ENCODE results near the gene CEMIP2.

The CEMIP2 gene

DNA sequence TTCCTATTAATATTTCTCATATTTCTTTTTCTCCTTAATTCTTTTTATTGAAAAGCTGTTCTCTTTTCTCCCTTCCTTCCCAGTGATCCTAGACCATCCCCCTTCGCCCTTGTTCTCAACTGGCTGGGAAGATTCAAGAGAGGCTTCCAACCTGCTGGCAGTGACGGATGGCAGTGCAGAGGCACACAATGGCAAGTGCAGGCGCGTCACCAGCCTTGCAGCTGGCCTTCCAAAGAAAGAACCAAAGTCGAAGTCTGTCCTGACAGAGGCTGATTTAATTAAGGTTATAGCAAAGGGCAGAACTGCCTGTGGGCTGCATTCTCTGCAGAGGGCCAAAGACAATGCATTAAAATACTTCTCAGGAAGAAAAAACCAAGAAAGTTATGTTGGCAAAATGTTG is 7.4 kb downstream of the CEMIP2 start:
- POLR2A ChIA-PET = interaction anchor here (1.2 kb wide), 1 partner anchor 10 kb away, joined by 6 read pairs; no protein-coding TSS in a partner anchor
- no peak for DNase-seq
- H3K27me3 ChIP-seq (replicated peaks in 2 of 5; ENCODE audit: control insufficient read depth in 4 of 5, insufficient read depth in 5 of 5, low read length in 4 of 5) = no peaks in the 10 kb centered on the region
- WGBS (ENCODE audit: insufficient coverage) = 94% methylated on average over 5 of the region's 5 CpGs
- no peaks in the 10 kb centered on the region for H3K36me3 ChIP-seq (ENCODE audit: control insufficient read depth in 4 of 4, insufficient read depth in 4 of 4, low read length in 3 of 4)
- no peak overlapping the region for H3K4me3 ChIP-seq (ENCODE audit: control insufficient read depth in 1 of 7, extremely low read depth in 1 of 7, insufficient read depth in 4 of 7, low read depth in 2 of 7, low read length in 6 of 7)
- peaks cover 9 to 43% (median 21%) of the 10 kb centered on the region in 4 experiments for H3K4me1 ChIP-seq (ENCODE audit: control extremely low read depth in 1 of 4, control insufficient read depth in 4 of 4, insufficient read depth in 4 of 4, low read length in 3 of 4)
- no peaks in the 10 kb centered on the region for H3K9me3 ChIP-seq (ENCODE audit: control extremely low read depth in 1 of 5, control insufficient read depth in 4 of 5, insufficient read depth in 2 of 5, low read depth in 1 of 5, low read length in 4 of 5)
- no peak overlapping the region for H3K27ac ChIP-seq (ENCODE audit: insufficient read depth in 1 of 2, low read depth in 1 of 2, low read length in 2 of 2, poor library complexity in 1 of 2, severe bottlenecking in 2 of 2)
- CTCF ChIA-PET = interaction anchor here (1.1 to 1.3 kb wide), 2 partner anchors 9 to 43 kb away, joined by 3 read pairs; no protein-coding TSS in a partner anchor

DNA sequence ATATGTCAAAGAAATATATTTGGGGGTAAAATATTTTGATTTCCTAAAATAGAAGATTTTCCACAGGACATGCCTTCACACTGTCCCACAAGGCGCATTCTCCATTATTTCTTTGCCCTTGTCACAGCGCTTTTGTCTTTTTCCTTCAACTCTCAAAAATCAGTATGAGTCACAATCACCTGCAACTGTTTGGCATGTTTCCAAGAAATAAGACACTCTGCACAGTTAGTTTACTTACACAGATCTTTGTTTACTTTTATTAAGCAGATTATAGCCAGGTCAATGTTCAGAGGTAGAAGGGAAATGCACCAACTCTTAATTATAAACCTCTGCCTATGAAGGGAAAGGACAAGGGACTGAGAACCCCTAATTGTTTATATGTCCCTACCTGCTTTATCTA is 9.5 kb downstream of the CEMIP2 start:
- 100% methylated on average over 2 of the region's 2 CpGs for WGBS (ENCODE audit: insufficient coverage)
- Histone ChIP-seq H3K4me3 (ENCODE audit: control insufficient read depth in 1 of 7, extremely low read depth in 1 of 7, insufficient read depth in 4 of 7, low read depth in 2 of 7, low read length in 6 of 7) (no peak overlapping the region), H3K9me3 (ENCODE audit: control extremely low read depth in 1 of 5, control insufficient read depth in 4 of 5, insufficient read depth in 2 of 5, low read depth in 1 of 5, low read length in 4 of 5) (no peaks in the 10 kb centered on the region), H3K27me3 (replicated peaks in 2 of 5; ENCODE audit: control insufficient read depth in 4 of 5, insufficient read depth in 5 of 5, low read length in 4 of 5) (no peaks in the 10 kb centered on the region), H3K4me1 (ENCODE audit: control extremely low read depth in 1 of 4, control insufficient read depth in 4 of 4, insufficient read depth in 4 of 4, low read length in 3 of 4) (peaks cover 2 to 23% (median 11%) of the 10 kb centered on the region in 4 experiments), H3K36me3 (ENCODE audit: control insufficient read depth in 4 of 4, insufficient read depth in 4 of 4, low read length in 3 of 4) (no peaks in the 10 kb centered on the region), H3K27ac (ENCODE audit: insufficient read depth in 1 of 2, low read depth in 1 of 2, low read length in 2 of 2, poor library complexity in 1 of 2, severe bottlenecking in 2 of 2) (no peak overlapping the region)
- ChIA-PET CTCF (no interaction called here), POLR2A (no interaction called here)
- peak in 2 of 3 donors; percentile 53 to 66 for DNase-seq

DNA sequence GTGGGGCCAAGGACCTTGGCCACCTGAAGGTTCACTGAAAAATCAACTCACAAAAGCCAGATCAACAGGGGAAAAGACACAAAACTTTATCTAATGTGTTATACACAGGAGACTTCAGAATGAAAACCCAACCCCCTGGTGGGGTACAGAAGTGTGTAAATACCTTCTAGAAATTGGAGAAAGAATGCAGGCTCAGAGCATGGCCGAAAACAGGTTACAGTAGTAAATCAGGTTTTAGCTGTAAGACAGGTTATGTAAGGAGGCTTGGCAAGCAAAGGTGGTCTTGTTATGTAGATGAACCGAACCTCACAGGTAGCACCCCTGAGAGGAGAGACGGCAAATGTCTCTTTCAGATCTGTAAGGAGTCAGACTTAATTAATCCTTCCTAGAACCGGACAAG is 10.0 kb downstream of the CEMIP2 start:
- H3K4me1 ChIP-seq (ENCODE audit: control extremely low read depth in 1 of 4, control insufficient read depth in 4 of 4, insufficient read depth in 4 of 4, low read length in 3 of 4) = peaks cover 0 to 18% (median 9%) of the 10 kb centered on the region in 4 experiments
- no peak overlapping the region for H3K4me3 ChIP-seq (ENCODE audit: control insufficient read depth in 1 of 7, extremely low read depth in 1 of 7, insufficient read depth in 4 of 7, low read depth in 2 of 7, low read length in 6 of 7)
- CTCF ChIA-PET = no interaction called here
- DNase-seq = no peak
- H3K36me3 ChIP-seq (ENCODE audit: control insufficient read depth in 4 of 4, insufficient read depth in 4 of 4, low read length in 3 of 4) = no peaks in the 10 kb centered on the region
- POLR2A ChIA-PET = no interaction called here
- WGBS (ENCODE audit: insufficient coverage) = 91% methylated on average over 3 of the region's 4 CpGs
- H3K27ac ChIP-seq (ENCODE audit: insufficient read depth in 1 of 2, low read depth in 1 of 2, low read length in 2 of 2, poor library complexity in 1 of 2, severe bottlenecking in 2 of 2) = no peak overlapping the region
- no peaks in the 10 kb centered on the region for H3K27me3 ChIP-seq (replicated peaks in 2 of 5; ENCODE audit: control insufficient read depth in 4 of 5, insufficient read depth in 5 of 5, low read length in 4 of 5)
- no peaks in the 10 kb centered on the region for H3K9me3 ChIP-seq (ENCODE audit: control extremely low read depth in 1 of 5, control insufficient read depth in 4 of 5, insufficient read depth in 2 of 5, low read depth in 1 of 5, low read length in 4 of 5)

DNA sequence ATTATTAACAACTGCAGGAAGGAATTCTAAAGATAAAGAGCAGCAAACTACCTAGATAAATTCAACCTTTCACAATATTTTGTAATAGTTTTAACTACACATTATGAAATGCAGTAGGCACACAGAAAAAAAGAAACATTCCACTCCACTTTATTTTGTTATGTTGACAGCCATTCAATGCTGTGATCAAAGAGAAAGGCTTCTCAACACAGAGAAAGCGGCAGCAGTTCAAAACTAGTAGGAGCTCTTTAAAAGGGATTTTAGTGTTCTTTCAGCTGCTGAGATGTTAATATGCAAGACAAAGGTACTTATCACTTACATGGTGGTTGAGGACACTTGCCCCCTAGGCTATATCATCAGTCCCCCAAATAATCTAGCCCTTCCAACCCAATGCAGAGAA is 11.6 kb downstream of the CEMIP2 start:
- Histone ChIP-seq H3K4me1 (ENCODE audit: control extremely low read depth in 1 of 4, control insufficient read depth in 4 of 4, insufficient read depth in 4 of 4, low read length in 3 of 4) (peaks cover 0 to 6% (median 3%) of the 10 kb centered on the region in 4 experiments), H3K27ac (ENCODE audit: insufficient read depth in 1 of 2, low read depth in 1 of 2, low read length in 2 of 2, poor library complexity in 1 of 2, severe bottlenecking in 2 of 2) (no peak overlapping the region), H3K4me3 (ENCODE audit: control insufficient read depth in 1 of 7, extremely low read depth in 1 of 7, insufficient read depth in 4 of 7, low read depth in 2 of 7, low read length in 6 of 7) (no peak overlapping the region), H3K27me3 (replicated peaks in 2 of 5; ENCODE audit: control insufficient read depth in 4 of 5, insufficient read depth in 5 of 5, low read length in 4 of 5) (no peaks in the 10 kb centered on the region), H3K9me3 (ENCODE audit: control extremely low read depth in 1 of 5, control insufficient read depth in 4 of 5, insufficient read depth in 2 of 5, low read depth in 1 of 5, low read length in 4 of 5) (no peaks in the 10 kb centered on the region), H3K36me3 (ENCODE audit: control insufficient read depth in 4 of 4, insufficient read depth in 4 of 4, low read length in 3 of 4) (no peaks in the 10 kb centered on the region)
- no peak for DNase-seq
- ChIA-PET CTCF (interaction anchor here (1.3 kb wide), 1 partner anchor 9 kb away, joined by 7 read pairs; no protein-coding TSS in a partner anchor), POLR2A (interaction anchor here (0.6 to 1.0 kb wide), 2 partner anchors 12 to 15 kb away, joined by 3 read pairs; no protein-coding TSS in a partner anchor)
- no CpG with 5 or more reads among the region's 1 CpG for WGBS (ENCODE audit: insufficient coverage)

DNA sequence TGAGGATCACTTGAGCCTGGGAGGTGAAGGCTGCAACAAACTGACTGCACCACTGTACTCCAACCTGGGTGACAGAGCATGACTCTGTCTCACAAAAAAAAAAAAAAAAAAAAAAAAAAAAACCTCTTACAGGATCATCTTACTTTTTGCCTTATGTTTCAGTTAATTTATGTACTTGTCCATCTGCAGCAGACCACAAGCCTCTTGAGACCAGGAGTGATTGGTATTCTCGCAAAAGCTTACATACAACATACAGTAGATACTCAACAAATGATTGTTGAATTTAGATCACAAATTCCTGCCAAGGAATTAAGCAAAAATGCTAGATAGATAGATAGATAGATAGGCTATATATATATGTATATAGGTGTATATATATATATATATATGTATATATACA is 12.4 kb downstream of the CEMIP2 start:
- Histone ChIP-seq H3K4me3 (ENCODE audit: control insufficient read depth in 1 of 7, extremely low read depth in 1 of 7, insufficient read depth in 4 of 7, low read depth in 2 of 7, low read length in 6 of 7) (no peak overlapping the region), H3K27ac (ENCODE audit: insufficient read depth in 1 of 2, low read depth in 1 of 2, low read length in 2 of 2, poor library complexity in 1 of 2, severe bottlenecking in 2 of 2) (no peak overlapping the region), H3K36me3 (ENCODE audit: control insufficient read depth in 4 of 4, insufficient read depth in 4 of 4, low read length in 3 of 4) (no peaks in the 10 kb centered on the region), H3K4me1 (ENCODE audit: control extremely low read depth in 1 of 4, control insufficient read depth in 4 of 4, insufficient read depth in 4 of 4, low read length in 3 of 4) (peaks cover 0 to 6% (median 3%) of the 10 kb centered on the region in 4 experiments), H3K27me3 (replicated peaks in 2 of 5; ENCODE audit: control insufficient read depth in 4 of 5, insufficient read depth in 5 of 5, low read length in 4 of 5) (no peaks in the 10 kb centered on the region), H3K9me3 (ENCODE audit: control extremely low read depth in 1 of 5, control insufficient read depth in 4 of 5, insufficient read depth in 2 of 5, low read depth in 1 of 5, low read length in 4 of 5) (no peaks in the 10 kb centered on the region)
- WGBS (ENCODE audit: insufficient coverage) = no CpG with 5 or more reads among the region's 1 CpG
- DNase-seq = no peak
- CTCF ChIA-PET = interaction anchor here (0.8 to 1.4 kb wide), 5 partner anchors 9 to 717 kb away, joined by 3 to 6 read pairs (median 4); partner anchors contain the start of gene CEMIP2
- POLR2A ChIA-PET = no interaction called here

DNA sequence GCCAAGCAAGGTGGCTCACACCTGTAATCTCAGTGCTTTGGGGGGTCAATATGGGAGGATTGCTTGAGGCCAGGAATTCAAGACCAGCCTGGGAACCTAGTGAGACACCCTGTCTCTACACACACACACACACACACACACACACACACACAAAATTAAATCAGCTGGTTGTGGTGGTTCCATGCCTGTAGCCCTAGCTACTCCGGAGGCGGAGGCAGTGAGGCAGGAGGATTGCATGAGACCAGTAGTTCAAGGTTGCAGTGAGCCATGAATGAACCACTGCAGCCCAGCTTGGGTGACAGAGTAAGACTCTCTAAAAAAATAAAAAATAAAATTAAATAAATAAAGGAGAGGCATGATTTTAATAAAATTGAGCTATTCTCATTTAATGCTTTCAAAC is 13.1 kb downstream of the CEMIP2 start:
- WGBS (ENCODE audit: insufficient coverage) = 100% methylated on average over 2 of the region's 2 CpGs
- H3K36me3 ChIP-seq (ENCODE audit: control insufficient read depth in 4 of 4, insufficient read depth in 4 of 4, low read length in 3 of 4) = no peaks in the 10 kb centered on the region
- ChIA-PET POLR2A (no interaction called here), CTCF (interaction anchor here (0.8 to 1.4 kb wide), 5 partner anchors 10 to 716 kb away, joined by 3 to 6 read pairs (median 4); partner anchors contain the start of gene CEMIP2)
- no peak for DNase-seq
- no peak overlapping the region for H3K4me3 ChIP-seq (ENCODE audit: control insufficient read depth in 1 of 7, extremely low read depth in 1 of 7, insufficient read depth in 4 of 7, low read depth in 2 of 7, low read length in 6 of 7)
- H3K9me3 ChIP-seq (ENCODE audit: control extremely low read depth in 1 of 5, control insufficient read depth in 4 of 5, insufficient read depth in 2 of 5, low read depth in 1 of 5, low read length in 4 of 5) = no peaks in the 10 kb centered on the region
- H3K27me3 ChIP-seq (replicated peaks in 2 of 5; ENCODE audit: control insufficient read depth in 4 of 5, insufficient read depth in 5 of 5, low read length in 4 of 5) = no peaks in the 10 kb centered on the region
- H3K4me1 ChIP-seq (ENCODE audit: control extremely low read depth in 1 of 4, control insufficient read depth in 4 of 4, insufficient read depth in 4 of 4, low read length in 3 of 4) = peaks cover 0 to 6% (median 3%) of the 10 kb centered on the region in 4 experiments
- no peak overlapping the region for H3K27ac ChIP-seq (ENCODE audit: insufficient read depth in 1 of 2, low read depth in 1 of 2, low read length in 2 of 2, poor library complexity in 1 of 2, severe bottlenecking in 2 of 2)

DNA sequence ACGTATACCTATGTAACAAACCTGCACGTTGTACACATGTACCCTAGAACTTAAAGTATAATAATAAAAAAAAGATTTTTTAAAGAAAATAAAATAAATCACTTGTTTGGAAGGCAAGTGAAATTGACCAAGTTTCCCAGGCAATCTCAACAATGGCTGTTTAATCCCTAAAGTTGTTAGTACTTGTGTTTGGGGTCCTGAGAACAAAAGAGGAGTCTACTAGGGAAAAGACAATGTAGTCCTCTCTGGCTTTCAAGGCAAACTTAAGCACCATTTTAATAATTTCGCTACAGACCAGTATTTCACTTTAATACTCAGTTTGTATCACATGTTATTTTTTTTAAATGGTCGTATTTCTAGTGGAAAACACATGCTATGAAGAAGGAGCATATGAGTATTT is 14.2 kb downstream of the CEMIP2 start:
- H3K27me3 ChIP-seq (replicated peaks in 2 of 5; ENCODE audit: control insufficient read depth in 4 of 5, insufficient read depth in 5 of 5, low read length in 4 of 5) = no peaks in the 10 kb centered on the region
- no CpG with 5 or more reads among the region's 4 CpGs for WGBS (ENCODE audit: insufficient coverage)
- no peak overlapping the region for H3K4me3 ChIP-seq (ENCODE audit: control insufficient read depth in 1 of 7, extremely low read depth in 1 of 7, insufficient read depth in 4 of 7, low read depth in 2 of 7, low read length in 6 of 7)
- no peak for DNase-seq
- CTCF ChIA-PET = interaction anchor here (1.4 kb wide), 1 partner anchor 14 kb away, joined by 6 read pairs; the partner anchor contains the start of gene CEMIP2
- H3K9me3 ChIP-seq (ENCODE audit: control extremely low read depth in 1 of 5, control insufficient read depth in 4 of 5, insufficient read depth in 2 of 5, low read depth in 1 of 5, low read length in 4 of 5) = no peaks in the 10 kb centered on the region
- POLR2A ChIA-PET = no interaction called here
- peaks cover 0 to 2% (median 0%) of the 10 kb centered on the region in 4 experiments for H3K36me3 ChIP-seq (ENCODE audit: control insufficient read depth in 4 of 4, insufficient read depth in 4 of 4, low read length in 3 of 4)
- H3K4me1 ChIP-seq (ENCODE audit: control extremely low read depth in 1 of 4, control insufficient read depth in 4 of 4, insufficient read depth in 4 of 4, low read length in 3 of 4) = peaks cover 0 to 6% (median 3%) of the 10 kb centered on the region in 4 experiments
- H3K27ac ChIP-seq (ENCODE audit: insufficient read depth in 1 of 2, low read depth in 1 of 2, low read length in 2 of 2, poor library complexity in 1 of 2, severe bottlenecking in 2 of 2) = no peak overlapping the region

All from common myeloid progenitor, CD34-positive (primary cell).